NB4 (cell line): Measurements from ENCODE around the gene MTRFR.

Experiments
- POLR2A ChIP-seq: IDR thresholded peaks from 2 replicates; pipeline ENCODE4 v1.6.1; 2011; ENCODE audit warnings: mild to moderate bottlenecking; ENCODE audit not compliant: insufficient read length; ENCODE audit errors: extremely low read depth
- TF ChIP-seq, protein P1 (sequence below): IDR thresholded peaks from one replicate; pipeline ENCODE4 v1.5.1; 2012; ENCODE audit warnings: low read depth, low read length
- TF ChIP-seq, protein P2 (sequence below): IDR thresholded peaks from 2 replicates; pipeline ENCODE4 v1.6.1; 2011; ENCODE audit warnings: low read depth, low read length

DNA sequence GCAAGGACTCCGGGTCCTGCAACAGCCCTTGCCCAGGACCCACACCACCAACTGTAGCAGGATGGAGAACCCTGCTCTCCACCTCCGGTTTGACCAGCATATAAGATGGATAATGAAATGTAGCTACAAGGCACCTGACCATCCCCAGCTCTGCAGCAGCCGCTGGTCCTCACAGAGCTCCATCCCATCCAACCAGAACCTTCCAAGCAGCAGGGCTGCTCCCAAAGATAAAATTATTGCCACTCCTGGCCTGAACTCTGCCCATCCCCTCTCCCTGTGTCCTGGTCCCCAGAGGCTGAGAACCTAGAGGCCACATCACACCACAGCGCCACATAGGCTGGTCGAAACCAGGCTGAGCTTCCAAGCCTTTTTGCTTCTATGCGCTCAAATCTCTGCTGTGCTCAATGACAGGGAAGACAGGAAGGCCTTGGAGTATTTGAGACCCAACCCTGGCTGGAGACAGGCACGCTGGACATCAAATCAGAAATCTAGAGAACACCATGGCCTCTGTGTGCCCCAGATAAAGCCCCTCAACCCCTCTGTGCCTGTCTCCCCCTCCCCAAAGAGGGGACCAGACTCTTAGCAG, 34.2 kb downstream of the MTRFR start:
- TF ChIP-seq, protein P1, sequence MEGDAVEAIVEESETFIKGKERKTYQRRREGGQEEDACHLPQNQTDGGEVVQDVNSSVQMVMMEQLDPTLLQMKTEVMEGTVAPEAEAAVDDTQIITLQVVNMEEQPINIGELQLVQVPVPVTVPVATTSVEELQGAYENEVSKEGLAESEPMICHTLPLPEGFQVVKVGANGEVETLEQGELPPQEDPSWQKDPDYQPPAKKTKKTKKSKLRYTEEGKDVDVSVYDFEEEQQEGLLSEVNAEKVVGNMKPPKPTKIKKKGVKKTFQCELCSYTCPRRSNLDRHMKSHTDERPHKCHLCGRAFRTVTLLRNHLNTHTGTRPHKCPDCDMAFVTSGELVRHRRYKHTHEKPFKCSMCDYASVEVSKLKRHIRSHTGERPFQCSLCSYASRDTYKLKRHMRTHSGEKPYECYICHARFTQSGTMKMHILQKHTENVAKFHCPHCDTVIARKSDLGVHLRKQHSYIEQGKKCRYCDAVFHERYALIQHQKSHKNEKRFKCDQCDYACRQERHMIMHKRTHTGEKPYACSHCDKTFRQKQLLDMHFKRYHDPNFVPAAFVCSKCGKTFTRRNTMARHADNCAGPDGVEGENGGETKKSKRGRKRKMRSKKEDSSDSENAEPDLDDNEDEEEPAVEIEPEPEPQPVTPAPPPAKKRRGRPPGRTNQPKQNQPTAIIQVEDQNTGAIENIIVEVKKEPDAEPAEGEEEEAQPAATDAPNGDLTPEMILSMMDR = no peak
- no peak for TF ChIP-seq POLR2A
- TF ChIP-seq, protein P2, sequence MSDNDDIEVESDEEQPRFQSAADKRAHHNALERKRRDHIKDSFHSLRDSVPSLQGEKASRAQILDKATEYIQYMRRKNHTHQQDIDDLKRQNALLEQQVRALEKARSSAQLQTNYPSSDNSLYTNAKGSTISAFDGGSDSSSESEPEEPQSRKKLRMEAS = no peak
